ENCODE results near the gene HDAC7.

DNA sequence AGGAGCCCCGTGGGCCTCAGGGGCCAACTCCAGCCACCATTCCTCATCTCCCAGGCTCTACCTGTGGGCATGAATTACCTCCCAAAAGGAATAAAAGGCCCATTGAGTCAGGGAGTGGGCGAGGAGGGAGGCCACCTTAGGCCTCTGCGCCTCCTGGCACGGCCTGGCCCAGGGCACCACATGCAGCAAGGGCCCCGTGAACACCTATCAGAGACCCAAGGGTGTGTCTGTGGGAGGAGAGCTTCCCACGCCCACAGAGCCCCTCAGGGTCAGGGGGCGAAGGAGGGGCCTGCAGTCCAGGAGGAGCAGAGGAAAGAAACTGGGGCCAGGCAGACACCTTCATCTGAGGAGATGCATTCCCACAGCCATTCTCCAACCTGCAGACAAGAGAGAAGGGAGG lies 73.2 kb downstream of the HDAC7 start:
- no peak for TF ChIP-seq TAF1 (IDR thresholded peaks at IDR 0.05; ENCODE audit: borderline replicate concordance, low read depth, low read length)
- no peak for TF ChIP-seq POLR2A (IDR thresholded peaks at IDR 0.05; ENCODE audit: low read depth, low read length)
- no peak for TF ChIP-seq POLR2AphosphoS5 (IDR thresholded peaks at IDR 0.05; ENCODE audit: low read depth, low read length)

Data from GM12892 (cell line).